ENCODE data around the gene APOA4. TPM values are rescaled to one million over a fixed set of nuclear protein-coding genes. Genes with fewer than 3 reads are reported as not detected.

The APOA4 gene
- total RNA-seq, 4 donors from 2014 or later, result not detected

GRCh38 chr11:116800610-116801009 lies 22.5 kb downstream of the APOA4 start:
- WGBS, 2 donors, result 84 to 90% methylated on average over 2 of the region's 2 CpGs
- no peak for DNase-seq (ENCODE audit: low spot score in 2 of 2)
- TF ChIP-seq CTCF (IDR thresholded peaks at IDR 0.05), result no peak
- TF ChIP-seq POLR2A (IDR thresholded peaks at IDR 0.05), result no peak
- intact Hi-C loops (cut with DNase I; ENCODE audit: low total_unique reads), result no loop called here
- H3K4me3 ChIP-seq (ENCODE audit: low read depth, poor library complexity, severe bottlenecking), result no peak overlapping the region

GRCh38 chr11:116798368-116798767 lies 24.7 kb downstream of the APOA4 start:
- DNase-seq (ENCODE audit: low spot score in 2 of 2), result no peak
- no peak for TF ChIP-seq POLR2A (IDR thresholded peaks at IDR 0.05)
- H3K4me3 ChIP-seq (ENCODE audit: low read depth, poor library complexity, severe bottlenecking), result no peak overlapping the region
- 74 to 81% methylated on average over 5 of the region's 5 CpGs for WGBS, 2 donors
- intact Hi-C loops (cut with DNase I; ENCODE audit: low total_unique reads), result no loop called here

- intact Hi-C loops (cut with DNase I; ENCODE audit: low total_unique reads), result no loop called here
These were observed 25.3 kb downstream of the APOA4 start for GRCh38 chr11:116797816-116798215.

GRCh38 chr11:116796548-116796947 lies 26.6 kb downstream of the APOA4 start:
- WGBS, 2 donors, result 88 to 91% methylated on average over 1 of the region's 1 CpG
- intact Hi-C loops (cut with DNase I; ENCODE audit: low total_unique reads), result no loop called here
- TF ChIP-seq POLR2A (IDR thresholded peaks at IDR 0.05) (no peak), CTCF (IDR thresholded peaks at IDR 0.05) (no peak)
- H3K4me3 ChIP-seq (ENCODE audit: low read depth, poor library complexity, severe bottlenecking), result no peak overlapping the region
- no peak for DNase-seq (ENCODE audit: low spot score in 2 of 2)

More at GRCh38 chr11:116797816-116798215, 25.3 kb downstream of the APOA4 start:
- 91 to 97% methylated on average over 5 of the region's 5 CpGs for WGBS, 2 donors
- TF ChIP-seq CTCF (IDR thresholded peaks at IDR 0.05) (no peak), POLR2A (IDR thresholded peaks at IDR 0.05) (no peak)
- no peak overlapping the region for H3K4me3 ChIP-seq (ENCODE audit: low read depth, poor library complexity, severe bottlenecking)
- no peak for DNase-seq (ENCODE audit: low spot score in 2 of 2)

GRCh38 chr11:116794851-116795250 lies 28.3 kb downstream of the APOA4 start:
- no peak overlapping the region for H3K4me3 ChIP-seq (ENCODE audit: low read depth, poor library complexity, severe bottlenecking)
- DNase-seq (ENCODE audit: low spot score in 2 of 2), result peak in 1 of 2 donors; percentile 37
- intact Hi-C loops (cut with DNase I; ENCODE audit: low total_unique reads), result loop anchor here (5.0 kb wide), 1 partner anchor 312 kb away; no protein-coding TSS in a partner anchor
- 77 to 86% methylated on average over 2 of the region's 2 CpGs for WGBS, 2 donors
- no peak for TF ChIP-seq CTCF (IDR thresholded peaks at IDR 0.05)

- no peak overlapping the region for H3K4me3 ChIP-seq (ENCODE audit: low read depth, poor library complexity, severe bottlenecking)
- intact Hi-C loops (cut with DNase I; ENCODE audit: low total_unique reads), result loop anchor here (5.0 kb wide), 1 partner anchor 314 kb away; no protein-coding TSS in a partner anchor
- WGBS, 2 donors, result 98 to 100% methylated on average over 1 of the region's 1 CpG
- DNase-seq (ENCODE audit: low spot score in 2 of 2), result no peak
- TF ChIP-seq CTCF (IDR thresholded peaks at IDR 0.05), result no peak
- no peak for TF ChIP-seq POLR2A (IDR thresholded peaks at IDR 0.05)
These were observed 29.4 kb downstream of the APOA4 start for GRCh38 chr11:116793772-116794097.

All from lower leg skin (tissue), 4 donors.